B cell (primary cell): ENCODE results near the gene INPP4A. TPM values are rescaled to one million over a fixed set of nuclear protein-coding genes. Genes with fewer than 3 reads are reported as not detected.

ENCODE experiments used
- ATAC-seq: fragments of 200-7000 bp; cut with Tn5 transposase; one replicate; pipeline ENCODE4 v1.10.0; 2021; ENCODE audit warnings: low read depth, mild to moderate bottlenecking, moderate number of reproducible peaks, moderate library complexity
- CTCF ChIA-PET: fragments of 350-600 bp; sonication (Branson Sonifier 250); formaldehyde crosslinking; loops from one replicate; lab custom pipeline; 2021; ENCODE audit warnings: antibody characterized with exemption, inconsistent platforms; lab: Charles Lee
- POLR2A ChIA-PET: fragments of 350-600 bp; sonication (Branson Sonifier 250); formaldehyde crosslinking; loops from one replicate; lab custom pipeline; 2021; ENCODE audit warnings: antibody characterized with exemption; lab: Charles Lee
- DNase-seq: peaks from one replicate; pipeline ENCODE4 v3.0.0; 2013
- H2AFZ ChIP-seq: 2 replicates; pipeline ENCODE4 v1.6.1; 2012; ENCODE audit warnings: mild to moderate bottlenecking, low read depth, low read length; ENCODE audit not compliant: insufficient read depth, poor library complexity, severe bottlenecking
- H3K27ac ChIP-seq, 2 donors: 1 replicate in 1 of 2; 2 replicates in 1 of 2; pipeline ENCODE4 v1.5.1; 2012 to 2013; ENCODE audit warnings: low read length in 2 of 2, mild to moderate bottlenecking in 2 of 2, moderate library complexity in 1 of 2
- H3K27me3 ChIP-seq, 4 experiments: fragments of 200-600 bp in 1 of 4; sonication (generic) in 1 of 4; replicated peaks in 1 of 4; 1 replicate in 2 of 4; 2 replicates in 2 of 4; pipeline versions ENCODE4 v1.6.1 to v1.7.0; 2013 to 2016; ENCODE audit warnings: low read length in 3 of 4, mild to moderate bottlenecking in 2 of 4, mixed read lengths in 1 of 4, moderate library complexity in 1 of 4; ENCODE audit not compliant: insufficient read depth in 4 of 4, control insufficient read depth in 3 of 4; ENCODE audit errors: control extremely low read depth in 1 of 4
- H3K36me3 ChIP-seq, 2 experiments: replicated peaks in 1 of 2; 1 replicate in 1 of 2; 2 replicates in 1 of 2; pipeline versions ENCODE4 v1.6.1 to v1.7.1; 2013; ENCODE audit warnings: low read length in 1 of 2; ENCODE audit not compliant: insufficient read depth in 2 of 2, control insufficient read depth in 1 of 2; ENCODE audit errors: control extremely low read depth in 1 of 2, extremely low read depth in 1 of 2
- H3K4me1 ChIP-seq, 2 donors: fragments of 200-600 bp in 1 of 2; sonication (generic) in 1 of 2; 1 replicate in 1 of 2; 2 replicates in 1 of 2; pipeline versions ENCODE4 v1.5.1 to v1.6.1; 2013 to 2017; ENCODE audit warnings: low read length in 2 of 2; ENCODE audit not compliant: control insufficient read depth in 2 of 2, insufficient read depth in 2 of 2
- H3K4me2 ChIP-seq: replicated peaks from 2 replicates; pipeline ENCODE3; 2012; ENCODE audit warnings: mild to moderate bottlenecking, low read depth, low read length; ENCODE audit not compliant: poor library complexity, severe bottlenecking
- H3K4me3 ChIP-seq, 5 experiments: fragments of 200-600 bp in 1 of 5; sonication (generic) in 1 of 5; 1 replicate in 3 of 5; 2 replicates in 2 of 5; pipeline versions ENCODE4 v1.5.1 to v1.7.0; 2011 to 2016; ENCODE audit warnings: low read length in 4 of 5, mild to moderate bottlenecking in 4 of 5, low read depth in 2 of 5, control low read depth in 1 of 5, moderate library complexity in 1 of 5; ENCODE audit not compliant: insufficient read depth in 1 of 5; ENCODE audit errors: control extremely low read depth in 1 of 5, extremely low read depth in 1 of 5
- H3K79me2 ChIP-seq: fragments of 200-600 bp; sonication (generic); one replicate; pipeline ENCODE4 v1.6.0; 2016; ENCODE audit warnings: low read length; ENCODE audit not compliant: control insufficient read depth, insufficient read depth
- H3K9ac ChIP-seq: fragments of 200-600 bp; sonication (generic); 2 replicates; pipeline ENCODE4 v1.6.1; 2017; ENCODE audit warnings: mild to moderate bottlenecking, low read length, moderate library complexity
- H3K9me3 ChIP-seq, 3 donors: one replicate each; pipeline versions ENCODE4 v1.6.1 to v1.7.1; 2013; ENCODE audit warnings: low read length in 2 of 3; ENCODE audit not compliant: control insufficient read depth in 2 of 3, insufficient read depth in 1 of 3; ENCODE audit errors: control extremely low read depth in 1 of 3
- H4K20me1 ChIP-seq: 2 replicates; pipeline ENCODE4 v1.6.0; 2012; ENCODE audit warnings: mild to moderate bottlenecking, low read length; ENCODE audit not compliant: insufficient read depth, control insufficient read depth, poor library complexity, severe bottlenecking
- H3K27ac Mint-ChIP-seq: one replicate; pipeline ENCODE4 v1.8.0; 2021; ENCODE audit warnings: mixed read lengths
- H3K27me3 Mint-ChIP-seq: one replicate; pipeline ENCODE4 v1.8.0; 2021; ENCODE audit warnings: mixed read lengths
- H3K4me1 Mint-ChIP-seq: one replicate; pipeline ENCODE4 v1.8.0; 2021; ENCODE audit warnings: mixed read lengths
- H3K4me3 Mint-ChIP-seq: one replicate; pipeline ENCODE4 v1.8.0; 2021; ENCODE audit warnings: mixed read lengths
- H3K9me3 Mint-ChIP-seq: one replicate; pipeline ENCODE4 v1.8.0; 2022; ENCODE audit warnings: mixed read lengths; ENCODE audit not compliant: insufficient read depth
- CTCF ChIP-seq: fragments of 200-600 bp; IDR thresholded peaks from one replicate; pipeline ENCODE4 v1.8.0; 2022; ENCODE audit warnings: antibody characterized with exemption, mild to moderate bottlenecking
- EZH2 ChIP-seq: IDR thresholded peaks from 2 replicates; pipeline ENCODE4 v1.6.1; 2012; ENCODE audit warnings: borderline replicate concordance, low read depth, mild to moderate bottlenecking, moderate library complexity, low read length; ENCODE audit not compliant: insufficient read depth, poor library complexity, severe bottlenecking
- WGBS: methylation state at CpG from one replicate; pipeline ENCODE4 v1.1.5; 2013; ENCODE audit warnings: missing lambda C conversion rate; ENCODE audit not compliant: insufficient coverage; 5-methylcytosine and 5-hydroxymethylcytosine counted together
- intact Hi-C: fragments of 100-400 bp; cut with micrococcal nuclease; formaldehyde crosslinking; loops from one replicate; pipeline ENCODE4 v1.10.0; 2022
- polyA plus RNA-seq: library from polyadenylated mRNA; depleted of rRNA; stranded (reverse); fragments of >200 nt; gene quantifications from 2 replicates; pipeline ENCODE4 v1.2.3, GENCODE V29; 2012
- total RNA-seq, 2 donors: library from RNA; stranded (reverse); fragments of 120-200 nt in 1 of 2; gene quantifications; 1 replicate in 1 of 2; 2 replicates in 1 of 2; pipeline versions ENCODE4 v1.2.3 to v1.2.4, GENCODE V29; 2013 to 2022

INPP4A gene
- total and polyA plus RNA-seq, 2 donors (not counting 1 experiment from before 2014, with no cell fraction given), result 10.7 to 22.5 TPM

DNA sequence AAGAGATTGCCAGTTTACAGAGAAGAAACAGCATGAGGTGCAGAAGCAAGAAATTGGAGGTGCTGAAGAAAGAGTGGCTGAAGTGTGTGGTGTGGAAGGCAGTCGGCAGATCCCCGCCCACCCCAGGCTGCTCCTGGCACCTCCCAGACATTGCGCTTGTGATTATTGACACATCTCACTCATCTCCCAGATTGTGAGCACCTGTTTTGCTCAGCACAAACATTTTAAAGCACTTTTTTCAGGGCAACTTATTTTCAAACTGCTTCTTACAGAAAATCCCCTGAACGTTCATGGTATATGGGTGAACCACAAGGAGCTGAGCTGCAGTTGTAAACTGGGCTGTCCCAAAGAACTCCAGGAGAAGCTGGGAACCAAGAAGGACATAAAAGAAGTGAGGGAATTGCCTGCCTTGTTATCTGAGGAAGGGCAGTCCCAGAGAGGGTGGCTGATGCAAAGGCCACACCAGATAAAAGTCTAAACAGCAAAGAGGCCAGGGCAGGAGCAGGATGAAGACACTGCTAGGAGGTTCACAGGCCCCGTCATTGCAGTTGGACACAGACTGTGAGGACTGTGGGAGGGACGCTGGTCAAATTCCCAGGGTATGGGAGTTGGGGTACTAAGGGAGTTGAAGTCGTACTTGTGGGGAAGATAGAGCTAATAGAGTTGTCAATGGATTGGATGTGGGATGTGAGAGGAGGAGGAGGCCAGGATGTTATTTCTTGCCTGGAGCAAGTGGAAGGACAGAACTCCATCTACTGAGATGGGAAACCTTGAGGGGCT, 65.1 kb downstream of the INPP4A start:
- Histone ChIP-seq H3K27ac (no peak overlapping the region), H3K4me2 (no peak overlapping the region), H2AFZ (no peak overlapping the region), H3K4me1 (peaks cover 0 to 15% of the 10 kb centered on the region in 2 donors), H4K20me1 (no peaks in the 10 kb centered on the region), H3K9me3 (no peaks in the 10 kb centered on the region), H3K79me2 (peaks cover 35% of the 10 kb centered on the region), H3K27me3 (no peaks in the 10 kb centered on the region), H3K9ac (no peak overlapping the region), H3K36me3 (no peaks in the 10 kb centered on the region), H3K4me3 (no peak overlapping the region)
- Mint-ChIP-seq H3K4me3 (no peak overlapping the region), H3K27ac (no peak overlapping the region), H3K4me1 (peaks cover 24% of the 10 kb centered on the region), H3K27me3 (no peaks in the 10 kb centered on the region), H3K9me3 (no peaks in the 10 kb centered on the region)
- no peak for DNase-seq
- no peak for TF ChIP-seq EZH2
- no peak for TF ChIP-seq CTCF
- POLR2A ChIA-PET, result no interaction called here
- CTCF ChIA-PET, result no interaction called here
- 100% methylated on average over 4 of the region's 7 CpGs for WGBS
- no peak for ATAC-seq
- intact Hi-C loops, result no loop called here

- no peak overlapping the region for H2AFZ ChIP-seq
- peaks cover 38% of the 10 kb centered on the region for H3K79me2 ChIP-seq
- 100% methylated on average over 1 of the region's 2 CpGs for WGBS
- H3K27me3 Mint-ChIP-seq, result no peaks in the 10 kb centered on the region
- CTCF ChIA-PET, result no interaction called here
- TF ChIP-seq EZH2, result no peak
- TF ChIP-seq CTCF, result no peak
- no peak overlapping the region for H3K4me3 ChIP-seq
- no peaks in the 10 kb centered on the region for H3K36me3 ChIP-seq
- peaks cover 21% of the 10 kb centered on the region for H3K4me1 Mint-ChIP-seq
- H3K27ac Mint-ChIP-seq, result no peak overlapping the region
- H3K27ac ChIP-seq, result no peak overlapping the region
- no peak for ATAC-seq
- H3K9me3 Mint-ChIP-seq, result no peaks in the 10 kb centered on the region
- H3K4me1 ChIP-seq, result peaks cover 0 to 15% of the 10 kb centered on the region in 2 donors
- H3K9ac ChIP-seq, result no peak overlapping the region
- intact Hi-C loops, result no loop called here
- POLR2A ChIA-PET, result no interaction called here
- no peaks in the 10 kb centered on the region for H3K9me3 ChIP-seq
- H3K27me3 ChIP-seq, result no peaks in the 10 kb centered on the region
- DNase-seq, result no peak
- no peaks in the 10 kb centered on the region for H4K20me1 ChIP-seq
- H3K4me2 ChIP-seq, result no peak overlapping the region
- H3K4me3 Mint-ChIP-seq, result no peak overlapping the region
Observed at GRCh38 chr2:98510322-98510662, 65.6 kb downstream of the INPP4A start.
